Breast epithelium (tissue), 3 donors: ENCODE results near the gene LDLRAD3.

Experiments
- POLR2AphosphoS5 ChIP-seq, 3 donors: sonication (generic); formaldehyde crosslinking; IDR thresholded peaks; one replicate each; pipeline ENCODE4 v1.6.1; 2017; ENCODE audit warnings: antibody characterized with exemption in 3 of 3
- TF ChIP-seq, protein P1 (sequence below), 3 donors: fragments of 450-650 bp; IDR thresholded peaks; one replicate each; pipeline ENCODE4 v1.5.1; 2016 to 2017; ENCODE audit warnings: antibody characterized with exemption in 3 of 3, mild to moderate bottlenecking in 3 of 3, moderate library complexity in 3 of 3

DNA sequence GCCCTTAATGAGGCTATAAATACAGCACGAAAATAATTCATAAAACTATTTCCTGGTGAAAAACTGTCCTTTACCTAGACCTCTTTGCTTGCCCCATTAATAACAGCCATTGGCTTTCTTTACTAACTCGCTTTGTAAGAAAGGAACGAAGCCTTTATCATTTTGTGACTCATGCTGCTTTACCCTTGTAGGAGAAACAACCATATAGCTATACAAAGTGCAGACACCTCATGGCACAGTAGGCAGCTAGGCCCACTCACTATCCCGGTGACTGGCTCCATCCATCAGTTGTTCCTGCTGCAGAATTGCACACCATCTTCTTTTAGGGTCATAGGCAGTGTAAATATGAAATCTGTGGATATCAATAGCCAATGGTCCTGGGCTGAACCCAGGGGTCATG is 85.8 kb downstream of the LDLRAD3 start:
- TF ChIP-seq, protein P1, sequence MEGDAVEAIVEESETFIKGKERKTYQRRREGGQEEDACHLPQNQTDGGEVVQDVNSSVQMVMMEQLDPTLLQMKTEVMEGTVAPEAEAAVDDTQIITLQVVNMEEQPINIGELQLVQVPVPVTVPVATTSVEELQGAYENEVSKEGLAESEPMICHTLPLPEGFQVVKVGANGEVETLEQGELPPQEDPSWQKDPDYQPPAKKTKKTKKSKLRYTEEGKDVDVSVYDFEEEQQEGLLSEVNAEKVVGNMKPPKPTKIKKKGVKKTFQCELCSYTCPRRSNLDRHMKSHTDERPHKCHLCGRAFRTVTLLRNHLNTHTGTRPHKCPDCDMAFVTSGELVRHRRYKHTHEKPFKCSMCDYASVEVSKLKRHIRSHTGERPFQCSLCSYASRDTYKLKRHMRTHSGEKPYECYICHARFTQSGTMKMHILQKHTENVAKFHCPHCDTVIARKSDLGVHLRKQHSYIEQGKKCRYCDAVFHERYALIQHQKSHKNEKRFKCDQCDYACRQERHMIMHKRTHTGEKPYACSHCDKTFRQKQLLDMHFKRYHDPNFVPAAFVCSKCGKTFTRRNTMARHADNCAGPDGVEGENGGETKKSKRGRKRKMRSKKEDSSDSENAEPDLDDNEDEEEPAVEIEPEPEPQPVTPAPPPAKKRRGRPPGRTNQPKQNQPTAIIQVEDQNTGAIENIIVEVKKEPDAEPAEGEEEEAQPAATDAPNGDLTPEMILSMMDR (IDR thresholded peaks at IDR 0.05): no peak
- no peak for TF ChIP-seq POLR2AphosphoS5 (IDR thresholded peaks at IDR 0.05)
